HG03460 (cell line): ENCODE measurements around the gene RASGRF2.

Experiments used
- ATAC-seq: cut with Tn5 transposase; IDR thresholded peaks from one replicate; pipeline ENCODE4 v1.9.1; 2021; ENCODE audit not compliant: unreplicated experiment

The RASGRF2 gene

GRCh38 chr5:81195335-81195929 lies 235.3 kb downstream of the RASGRF2 start:
- no peak for ATAC-seq

GRCh38 chr5:81202655-81203054 lies 242.5 kb downstream of the RASGRF2 start:
- no peak for ATAC-seq

DNA sequence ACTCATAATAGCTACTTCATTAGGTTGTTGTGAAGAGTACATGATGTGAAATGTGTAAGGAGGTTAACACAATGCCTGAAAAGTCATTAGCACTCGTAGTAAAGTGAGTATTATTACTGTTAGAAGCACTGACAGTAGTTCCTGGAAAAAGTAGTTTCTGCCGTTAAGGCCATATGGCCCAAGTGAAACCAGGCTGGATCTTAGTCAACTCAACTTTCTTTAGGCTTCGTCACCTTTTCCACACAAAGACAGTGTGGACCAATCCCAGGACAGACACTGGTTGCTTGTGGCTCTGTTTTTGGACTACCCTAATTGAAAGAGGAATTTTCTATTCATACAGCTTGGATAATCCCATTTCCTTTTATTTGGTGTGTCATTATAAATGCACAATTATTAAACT lies 243.6 kb downstream of the RASGRF2 start:
- no peak for ATAC-seq

DNA sequence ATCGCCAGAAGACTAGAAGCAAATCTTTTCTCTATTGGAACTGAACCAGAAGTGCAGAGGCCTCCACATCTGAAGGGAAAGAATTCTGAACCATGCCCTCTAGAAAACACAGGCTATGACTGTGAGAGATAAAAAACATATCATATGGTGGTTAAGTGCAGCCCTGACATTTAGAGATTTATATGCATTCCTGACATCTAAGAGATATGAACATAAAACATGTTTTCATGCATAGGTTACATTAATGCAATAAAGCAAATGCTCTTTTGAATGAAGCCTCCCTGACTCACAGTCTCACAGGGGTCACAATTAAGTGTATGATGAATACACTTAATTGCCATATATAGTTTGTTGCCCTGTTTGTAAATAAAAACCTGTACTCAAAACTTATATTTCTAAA lies 244.0 kb downstream of the RASGRF2 start:
- no peak for ATAC-seq

DNA sequence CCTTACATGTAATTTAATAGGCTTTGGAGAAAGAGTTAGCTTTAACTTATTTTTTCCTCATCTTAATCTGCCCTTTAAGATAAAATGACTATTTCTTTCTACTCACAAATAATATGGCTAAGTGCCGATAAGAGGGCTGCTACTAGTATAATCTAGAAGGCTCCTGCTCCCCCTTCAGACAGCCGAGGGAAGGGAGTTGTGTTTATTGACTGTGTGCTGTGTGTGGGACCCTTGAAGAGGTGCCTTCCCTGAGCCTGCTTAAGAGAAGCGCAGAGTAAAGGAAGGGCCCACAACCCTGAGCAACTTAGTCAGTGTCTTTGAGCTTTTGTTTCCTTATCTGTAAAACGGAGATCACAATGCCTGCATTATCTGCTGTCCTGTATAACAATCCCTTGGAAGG lies 244.9 kb downstream of the RASGRF2 start:
- no peak for ATAC-seq

GRCh38 chr5:81207009-81207408 lies 246.8 kb downstream of the RASGRF2 start:
- ATAC-seq: no peak

DNA sequence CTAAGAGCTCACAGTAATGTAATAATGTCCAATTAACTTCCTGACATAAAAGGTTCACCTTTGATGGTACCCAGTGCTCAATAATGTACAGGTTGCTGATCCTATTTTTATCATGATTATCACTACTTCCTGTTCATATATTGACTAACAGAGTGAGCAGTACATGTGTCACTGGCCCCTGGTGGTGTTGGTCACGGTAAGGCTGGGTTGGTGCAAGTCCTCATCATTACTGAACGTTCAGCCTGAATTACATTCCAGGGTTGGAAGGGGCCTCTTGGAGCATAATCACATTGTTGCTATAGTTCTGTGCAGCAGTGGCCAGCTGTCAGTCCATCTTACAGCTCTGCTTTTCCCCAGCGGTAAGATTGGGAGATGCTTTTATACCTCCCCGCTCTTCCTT lies 248.7 kb downstream of the RASGRF2 start:
- ATAC-seq: no peak

DNA sequence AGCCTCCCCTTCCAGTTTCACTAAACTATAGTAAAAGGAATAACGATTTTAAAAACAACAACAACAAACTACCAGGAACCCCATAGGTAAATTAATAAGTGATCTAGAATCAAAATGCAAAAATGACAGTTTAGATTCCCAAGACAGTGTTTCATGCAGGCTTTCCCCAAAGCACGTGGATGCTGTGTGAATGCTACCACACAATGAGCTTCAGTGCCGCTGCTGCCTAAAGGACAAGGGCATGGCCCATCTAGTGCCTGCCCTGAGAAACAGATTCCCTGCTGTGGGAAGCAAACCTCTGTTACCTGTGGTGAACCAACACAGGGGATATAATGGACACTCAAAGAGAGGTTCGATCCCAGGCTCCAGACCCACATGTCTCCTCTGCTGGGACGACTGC lies 249.2 kb downstream of the RASGRF2 start:
- no peak for ATAC-seq

GRCh38 chr5:81209869-81210493 lies 249.8 kb downstream of the RASGRF2 start:
- no peak for ATAC-seq

DNA sequence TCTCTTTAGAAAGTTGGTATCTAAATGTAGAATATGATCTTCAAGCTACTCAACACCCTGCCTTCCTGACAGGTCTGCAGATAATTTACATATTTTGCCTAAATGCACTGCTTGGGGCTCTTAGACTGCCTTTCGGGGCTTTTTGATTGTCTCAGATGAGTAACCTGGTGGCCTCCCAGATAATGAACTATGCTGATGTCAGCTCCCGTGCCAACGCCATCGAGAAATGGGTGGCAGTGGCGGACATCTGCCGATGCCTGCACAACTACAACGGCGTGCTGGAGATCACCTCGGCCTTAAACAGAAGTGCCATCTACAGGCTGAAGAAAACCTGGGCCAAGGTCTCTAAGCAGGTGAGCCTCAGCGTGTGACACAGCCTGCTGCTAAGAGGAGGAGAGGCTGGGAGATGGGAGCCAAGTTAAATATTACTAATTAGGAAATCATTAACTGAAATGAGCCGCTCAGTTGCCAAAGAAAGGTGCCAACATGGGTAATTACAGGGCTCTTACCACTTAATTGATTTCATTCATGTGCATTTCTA lies 252.1 kb downstream of the RASGRF2 start:
- no peak for ATAC-seq

GRCh38 chr5:81213070-81213469 lies 252.9 kb downstream of the RASGRF2 start:
- no peak for ATAC-seq

GRCh38 chr5:81214848-81215247 lies 254.7 kb downstream of the RASGRF2 start:
- ATAC-seq: no peak

GRCh38 chr5:81216152-81216551 lies 256.0 kb downstream of the RASGRF2 start:
- ATAC-seq: no peak

DNA sequence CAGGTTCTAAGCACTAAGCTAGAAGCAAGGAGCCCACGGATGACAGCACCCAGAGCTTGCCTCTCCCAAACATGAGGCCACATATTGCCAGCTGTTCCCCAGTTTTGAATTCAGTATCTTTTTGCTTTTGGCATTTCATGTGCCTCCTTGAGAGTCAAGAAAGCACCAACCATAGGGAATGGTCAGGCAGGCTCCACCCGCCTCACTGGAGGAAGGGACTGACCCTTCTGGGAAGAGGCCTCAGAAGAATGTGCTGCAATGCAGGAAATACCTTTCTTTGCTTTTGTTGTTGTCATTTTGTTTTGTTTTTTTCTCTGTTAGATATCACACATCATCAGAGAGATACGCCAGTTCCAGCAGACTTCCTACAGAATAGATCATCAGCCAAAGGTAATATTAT lies 259.2 kb downstream of the RASGRF2 start:
- ATAC-seq: no peak

GRCh38 chr5:81222285-81222684 lies 262.1 kb downstream of the RASGRF2 start:
- ATAC-seq: no peak

GRCh38 chr5:81225463-81225862 lies 265.3 kb downstream of the RASGRF2 start:
- no peak for ATAC-seq

GRCh38 chr5:81226286-81226685 lies 266.1 kb downstream of the RASGRF2 start:
- ATAC-seq: no peak

DNA sequence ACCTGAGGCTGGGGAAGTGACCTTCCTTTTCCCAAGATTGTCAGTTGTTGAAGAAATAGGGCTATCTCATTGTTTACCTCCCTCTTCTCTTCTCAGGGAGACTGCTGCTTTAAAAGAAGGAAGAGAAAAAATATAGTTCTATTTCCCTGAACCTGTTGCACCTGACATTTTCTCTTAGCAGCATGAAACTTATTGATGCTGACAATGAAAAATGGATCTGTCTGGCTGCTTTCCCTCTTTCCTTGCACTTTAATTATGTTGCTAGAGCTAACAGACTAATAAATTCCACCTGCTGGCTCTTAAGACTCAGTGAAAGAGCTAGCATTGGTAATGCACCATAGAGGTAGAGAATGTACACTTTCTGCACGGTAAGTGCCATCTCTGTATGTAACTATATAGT lies 266.8 kb downstream of the RASGRF2 start:
- ATAC-seq: no peak

GRCh38 chr5:81228084-81228483 lies 267.9 kb downstream of the RASGRF2 start:
- no peak for ATAC-seq

DNA sequence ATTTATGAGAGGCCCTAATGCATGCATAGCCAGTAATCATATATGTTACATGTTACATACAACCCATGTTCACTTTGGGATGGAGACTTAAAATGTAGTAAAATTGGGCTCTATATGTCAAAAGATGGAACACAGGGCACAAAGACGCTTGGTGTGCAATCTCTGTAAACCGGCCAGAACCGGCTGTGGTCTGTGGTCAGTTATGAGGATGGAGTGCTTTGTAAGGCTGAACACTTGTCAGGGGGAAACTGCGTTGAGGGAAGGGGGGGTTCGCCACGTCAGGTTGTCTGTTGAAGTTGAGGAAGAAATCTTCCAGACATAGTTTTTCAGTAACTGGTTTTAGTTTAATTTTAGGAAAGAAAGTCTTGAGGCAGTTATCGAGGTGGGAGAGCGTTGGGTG lies 270.3 kb downstream of the RASGRF2 start:
- ATAC-seq: no peak

GRCh38 chr5:81232464-81233079 lies 272.4 kb downstream of the RASGRF2 start:
- ATAC-seq: no peak

GRCh38 chr5:81233080-81233634 lies 273.0 kb downstream of the RASGRF2 start, which contains the start of gene CKMT2:
Gene CKMT2 (plus strand): TSS chr5:81233322. CDS start chr5:81251133, 17,811 bp downstream.
- no peak for ATAC-seq
